Activated CD8-positive, alpha-beta memory T cell treated with anti-CD3 and anti-CD28 coated beads for 24 hours (primary cell): Measurements from ENCODE around the gene LTN1.
"Not testable (repeated sequence)": the region's sequence is repeated elsewhere in the genome, so short reads cannot be mapped to it uniquely, and the experiment has no call there.

Experiments
- DNase-seq: peaks from one replicate; pipeline ENCODE4 v3.0.0-alpha.2; 2020

Gene LTN1

DNA sequence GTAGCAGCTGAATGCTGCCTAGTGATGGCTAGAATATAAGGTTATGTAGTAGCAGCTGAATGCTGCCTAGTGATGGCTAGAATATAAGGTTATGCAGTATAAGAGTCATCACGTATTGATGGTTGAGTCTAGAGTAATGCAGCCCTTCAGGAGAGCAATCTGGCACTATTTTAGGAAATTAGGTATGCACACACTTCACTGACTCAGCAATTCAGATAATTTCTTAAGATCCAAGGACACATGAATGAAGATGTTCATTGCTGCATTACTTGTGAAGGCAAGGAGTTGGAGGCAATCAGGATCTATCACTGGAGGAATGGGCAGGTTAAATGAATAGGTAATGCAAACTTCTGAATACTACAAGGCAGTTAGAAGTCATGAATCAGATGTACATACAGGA lies 13.6 kb downstream of the LTN1 start:
- DNase-seq = no peak

DNA sequence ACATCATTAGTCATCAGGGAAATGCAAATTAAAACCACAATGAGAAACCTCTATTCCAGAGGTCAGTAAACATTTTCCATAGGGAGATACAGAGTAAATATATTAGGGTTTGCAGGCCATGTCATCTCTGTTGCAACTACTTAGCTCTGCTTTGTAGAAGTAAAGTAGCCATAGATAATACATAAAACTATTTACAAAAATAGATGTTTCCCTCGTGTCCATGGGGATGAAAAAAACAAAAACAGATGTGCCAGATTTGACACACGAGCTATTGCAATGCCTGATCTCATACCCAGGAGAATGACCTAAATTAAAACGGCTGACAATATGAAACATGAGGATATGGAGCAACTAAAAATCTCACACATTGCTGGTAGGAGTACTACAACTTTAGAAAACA lies 17.3 kb downstream of the LTN1 start:
- no peak for DNase-seq

DNA sequence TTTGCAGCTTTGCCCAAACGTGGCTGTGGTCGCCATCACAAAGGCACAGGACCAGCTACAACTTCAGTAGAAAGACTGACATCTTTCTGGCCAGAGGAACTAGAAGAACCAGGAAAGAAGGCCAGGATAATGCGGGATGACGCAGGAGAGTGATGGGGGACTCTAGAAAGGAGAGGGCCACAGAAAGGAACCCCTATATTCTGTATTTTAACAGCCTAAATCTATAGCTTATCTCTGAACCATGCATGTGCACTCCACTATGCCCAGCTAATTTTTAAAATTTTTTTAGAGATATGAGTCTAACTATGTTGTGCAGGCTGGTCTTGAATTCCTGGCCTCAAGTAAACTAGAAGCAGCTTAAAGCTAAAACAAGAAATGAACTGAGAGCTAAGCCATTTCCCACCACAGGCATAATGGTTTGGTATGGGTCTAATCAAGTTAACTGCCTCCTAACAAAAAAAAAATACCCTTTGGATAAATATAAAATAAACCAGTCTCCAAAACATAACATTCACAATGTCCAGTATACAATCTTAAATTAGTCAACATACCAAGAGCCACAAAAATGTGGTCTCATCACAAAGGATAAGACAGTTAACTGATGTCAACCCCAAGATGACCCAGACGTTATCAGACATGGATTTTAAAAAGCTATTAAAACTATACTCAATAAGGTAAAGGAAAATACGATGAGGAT lies 18.0 kb downstream of the LTN1 start:
- DNase-seq = no peak

DNA sequence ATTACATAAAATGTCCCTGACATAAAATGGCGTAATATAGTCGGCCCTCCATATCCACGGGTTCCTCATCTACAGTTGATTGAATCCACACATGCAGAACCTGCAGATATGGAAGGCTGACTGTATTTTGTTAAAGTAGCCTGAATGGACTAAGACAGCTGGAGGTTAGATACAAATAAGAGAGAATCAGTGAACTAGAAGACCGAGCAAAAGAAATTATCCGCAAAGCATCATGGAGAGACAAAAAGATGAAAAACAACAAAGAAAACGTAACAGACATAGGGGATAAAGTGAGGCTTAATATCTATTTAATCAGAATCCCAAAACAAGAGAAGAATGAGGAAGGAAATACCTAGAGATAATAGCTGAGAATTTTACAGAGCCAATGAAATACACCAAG lies 20.3 kb downstream of the LTN1 start:
- no peak for DNase-seq

DNA sequence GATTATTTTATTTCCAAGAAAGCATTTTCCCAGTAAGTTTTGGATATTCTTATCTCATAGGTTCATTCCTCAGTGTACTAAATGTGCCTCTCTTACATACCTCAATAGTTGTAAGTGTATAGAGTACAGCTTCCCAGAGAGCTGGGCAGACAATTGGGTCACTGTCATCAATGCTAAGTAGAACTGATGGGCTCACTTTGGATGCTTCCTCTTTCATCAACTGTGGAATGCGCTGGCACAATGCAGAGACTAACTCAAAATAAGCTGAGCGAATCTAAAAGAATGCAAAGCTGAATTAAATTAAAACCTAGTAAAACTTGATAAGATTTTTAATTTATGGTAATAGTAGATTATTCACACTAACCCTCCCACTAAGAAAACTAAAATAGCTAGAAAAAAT lies 21.5 kb downstream of the LTN1 start:
- DNase-seq = no peak

DNA sequence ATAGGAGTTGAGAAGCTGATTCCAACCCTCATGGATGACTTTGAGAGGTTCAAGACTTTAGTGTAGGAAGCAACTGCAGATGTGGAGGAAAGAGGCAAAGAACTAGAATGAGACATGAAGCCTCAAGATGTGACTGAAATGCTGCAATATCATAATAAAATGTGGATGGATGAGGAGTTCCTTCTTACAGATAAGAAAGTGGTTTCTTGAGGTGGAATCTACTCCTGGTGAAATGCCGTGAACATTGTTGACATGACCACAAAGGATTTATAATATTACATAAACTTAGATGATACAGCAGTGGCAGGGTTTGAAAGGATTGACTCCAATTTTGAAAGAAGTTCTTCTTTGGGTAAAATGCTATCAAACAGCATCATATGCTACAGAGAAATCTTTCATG lies 28.8 kb downstream of the LTN1 start:
- no peak for DNase-seq

DNA sequence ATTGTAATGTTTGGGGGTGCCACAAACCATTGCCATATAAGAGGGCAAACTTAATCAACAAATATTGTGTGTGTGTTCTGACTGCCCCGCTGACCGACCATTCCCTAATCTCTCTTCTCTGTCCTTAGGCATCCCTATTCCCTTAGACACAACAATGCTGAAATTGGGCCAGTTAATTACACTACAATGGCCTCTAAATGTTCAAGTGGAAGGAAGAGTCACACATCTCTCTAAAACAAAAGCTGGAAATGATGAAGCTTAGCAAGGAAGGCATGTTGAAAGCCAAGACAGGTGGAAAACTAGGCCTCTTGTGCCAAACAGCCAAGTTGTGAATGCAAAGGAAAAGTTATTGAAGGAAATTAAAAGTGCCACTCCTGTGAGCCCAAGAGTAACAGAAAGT lies 30.2 kb downstream of the LTN1 start:
- DNase-seq = no peak

DNA sequence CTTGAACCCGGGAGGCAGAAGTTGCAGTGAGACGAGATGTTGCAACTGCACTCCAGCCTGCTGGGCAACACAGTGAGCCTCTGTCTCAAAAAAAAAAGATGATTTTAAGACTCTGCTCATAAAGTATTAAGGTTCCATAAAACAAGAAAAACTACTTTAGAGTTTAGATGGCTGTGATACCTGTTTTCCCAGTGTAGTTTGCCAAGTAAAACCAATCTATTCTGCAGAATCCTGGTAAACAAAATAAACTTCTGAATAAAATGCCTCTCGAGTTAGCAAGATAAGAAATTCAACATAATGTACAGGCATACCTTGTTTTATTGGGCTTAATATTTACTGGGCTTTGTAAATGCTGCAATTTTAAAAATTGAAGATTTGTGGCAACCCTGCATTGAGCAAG lies 30.8 kb downstream of the LTN1 start:
- no peak for DNase-seq

DNA sequence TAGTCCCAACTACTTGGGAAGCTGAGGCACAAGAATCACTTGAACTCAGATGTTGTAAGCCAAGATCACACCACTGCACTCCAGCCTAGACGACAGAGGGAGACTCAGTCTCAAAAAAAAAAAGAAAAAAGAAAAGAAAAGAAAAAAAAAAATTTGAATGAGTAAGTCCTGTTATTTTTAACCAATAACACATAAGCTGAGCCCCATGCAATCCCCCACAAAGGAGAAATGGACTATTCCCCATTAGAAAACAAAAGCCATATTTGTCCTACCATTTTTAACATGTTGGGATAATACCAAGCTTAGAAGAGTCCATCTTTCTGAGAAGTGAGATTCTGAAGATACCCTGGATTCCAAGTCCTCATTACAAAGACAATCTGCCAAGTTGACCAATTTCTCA lies 32.4 kb downstream of the LTN1 start:
- DNase-seq = no peak

DNA sequence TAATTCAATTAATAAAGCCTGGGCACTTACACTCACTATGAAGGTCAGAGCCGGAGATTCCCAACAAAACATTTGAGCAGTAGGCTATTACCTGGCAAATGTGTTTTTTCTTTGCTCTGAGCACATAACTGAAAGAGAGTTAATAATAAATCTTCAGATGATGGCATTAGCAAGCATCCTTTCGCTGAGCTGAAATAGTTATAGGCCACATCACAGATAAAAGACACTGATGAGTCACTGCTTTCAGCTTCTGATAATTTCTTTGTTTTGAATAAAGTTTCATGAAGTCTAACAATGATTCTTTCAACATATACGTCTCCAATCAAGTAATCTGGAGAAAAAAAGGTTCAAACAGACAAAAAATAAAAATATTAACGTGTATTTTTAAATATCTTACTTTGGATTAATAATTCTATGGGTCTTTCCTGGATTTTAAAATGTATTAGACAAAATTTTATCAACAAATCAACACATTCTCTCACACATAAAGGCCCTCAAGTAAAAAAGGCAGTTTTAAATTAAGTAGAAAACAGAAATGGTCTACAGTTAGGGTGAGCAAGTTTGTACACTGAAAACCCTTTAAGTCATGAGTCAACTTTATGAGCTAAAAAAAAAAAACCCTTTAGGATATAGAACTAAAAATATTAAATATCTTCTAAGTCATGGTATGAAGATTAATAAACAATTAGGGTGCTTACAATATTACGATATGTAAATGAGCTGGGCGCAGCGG lies 33.1 kb downstream of the LTN1 start:
- DNase-seq = no peak

DNA sequence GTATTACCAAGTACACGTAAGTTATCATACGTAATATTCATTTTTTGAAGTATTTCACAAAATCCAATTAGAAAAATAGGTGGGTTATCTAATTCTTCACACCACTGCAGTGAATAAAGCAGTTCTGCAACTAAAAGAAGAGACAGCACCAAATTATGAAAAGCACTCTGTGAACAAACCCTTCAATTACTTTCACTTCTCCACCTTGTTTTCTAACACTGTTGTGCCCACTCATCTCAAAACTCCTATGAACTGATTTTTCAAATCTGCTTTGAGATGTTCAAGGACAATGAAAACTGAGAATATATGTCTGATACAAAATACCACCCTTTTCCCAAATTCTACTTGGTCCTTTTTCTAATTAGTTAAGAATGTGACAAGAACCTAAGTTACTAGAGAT lies 39.4 kb downstream of the LTN1 start:
- DNase-seq = no peak

DNA sequence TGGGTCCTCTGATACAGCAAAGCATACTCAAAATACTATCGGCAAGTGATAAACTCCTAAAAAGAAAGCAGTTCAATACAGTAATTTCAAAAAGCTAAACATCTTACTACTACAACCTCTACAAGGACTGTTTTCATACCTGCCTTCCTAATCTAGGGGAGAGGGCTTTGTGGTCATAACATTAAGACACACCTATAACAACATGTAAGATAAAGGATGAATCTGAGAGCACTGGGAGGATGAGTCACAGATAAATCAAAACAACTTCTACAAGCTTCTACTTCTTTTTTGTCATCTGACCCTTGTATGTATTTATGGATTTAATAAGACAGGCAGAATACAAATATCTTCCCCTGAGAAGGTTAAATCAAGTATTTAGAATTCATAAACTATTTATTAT lies 40.0 kb downstream of the LTN1 start:
- DNase-seq = no peak

DNA sequence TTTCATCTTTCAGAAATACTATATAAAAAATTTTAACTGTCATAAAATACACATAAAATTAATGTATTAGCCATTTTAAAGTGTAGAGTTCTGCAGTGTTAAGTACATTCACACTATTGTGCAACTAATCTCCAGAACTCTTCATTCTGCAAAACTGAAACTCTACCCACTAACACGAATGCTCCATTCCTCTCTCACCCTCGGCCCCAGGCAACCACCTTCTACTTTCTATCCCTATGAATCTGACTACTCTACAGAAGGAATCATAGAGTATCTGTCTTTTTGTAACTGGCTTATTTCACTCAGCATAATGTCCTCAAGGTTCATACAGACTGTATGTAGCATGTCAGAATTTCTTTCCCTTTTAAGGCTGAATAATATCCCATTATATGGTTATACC lies 43.4 kb downstream of the LTN1 start:
- DNase-seq = no peak

DNA sequence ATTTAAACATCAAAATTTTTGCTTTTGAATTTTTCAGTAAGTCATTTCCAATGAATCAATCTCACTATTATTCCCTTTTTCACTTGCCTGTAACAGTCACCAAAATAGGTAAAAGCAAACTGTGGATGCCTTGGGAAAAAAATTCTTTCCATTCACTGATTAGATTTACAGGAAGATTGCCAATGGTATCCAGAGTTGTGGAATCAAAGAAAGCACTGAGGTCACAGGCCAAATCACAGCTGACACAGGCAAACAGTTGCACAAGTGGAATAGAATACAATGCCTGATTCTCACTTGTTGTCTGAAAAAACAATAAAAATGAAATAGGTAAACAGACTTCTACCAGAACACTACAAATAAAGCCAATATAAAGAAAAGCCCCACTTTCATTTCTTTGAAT lies 48.4 kb downstream of the LTN1 start:
- DNase-seq = no peak

DNA sequence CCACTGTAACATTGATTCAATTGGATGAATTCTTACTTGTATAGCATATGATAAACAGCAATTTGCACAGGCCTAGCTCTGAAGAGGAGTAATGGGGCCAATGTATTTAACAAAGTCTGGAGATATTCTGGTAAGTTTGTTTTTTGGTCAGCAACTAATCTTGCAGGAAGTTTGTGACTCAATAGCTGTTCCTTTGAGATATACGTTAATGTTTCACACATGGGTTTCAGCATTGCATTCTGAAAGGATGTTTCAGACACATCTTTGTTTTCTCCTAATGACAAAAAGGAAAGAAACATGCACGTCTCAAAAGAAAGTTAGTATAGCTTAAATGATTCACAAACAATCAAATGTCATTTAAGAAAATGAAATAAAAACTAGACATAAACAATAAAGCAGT lies 49.0 kb downstream of the LTN1 start:
- DNase-seq = no peak

DNA sequence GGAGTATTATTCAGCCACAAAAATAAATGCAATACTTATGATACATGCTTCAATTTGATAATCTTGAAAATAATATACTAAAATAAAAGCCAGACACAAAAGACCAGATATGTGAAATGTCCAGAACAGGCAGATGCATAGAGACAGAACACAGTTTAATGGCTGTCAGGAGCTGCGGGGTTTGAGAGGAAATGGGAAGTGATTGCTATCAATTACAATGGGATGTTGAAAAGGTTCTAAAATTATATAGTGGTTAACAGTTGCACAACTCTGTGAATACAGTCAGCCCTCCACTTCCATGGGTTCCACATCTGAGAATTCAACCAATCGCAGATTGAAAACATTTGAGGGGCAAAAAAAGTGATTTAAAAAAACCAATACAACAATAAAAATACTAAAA lies 54.0 kb downstream of the LTN1 start:
- no peak for DNase-seq

DNA sequence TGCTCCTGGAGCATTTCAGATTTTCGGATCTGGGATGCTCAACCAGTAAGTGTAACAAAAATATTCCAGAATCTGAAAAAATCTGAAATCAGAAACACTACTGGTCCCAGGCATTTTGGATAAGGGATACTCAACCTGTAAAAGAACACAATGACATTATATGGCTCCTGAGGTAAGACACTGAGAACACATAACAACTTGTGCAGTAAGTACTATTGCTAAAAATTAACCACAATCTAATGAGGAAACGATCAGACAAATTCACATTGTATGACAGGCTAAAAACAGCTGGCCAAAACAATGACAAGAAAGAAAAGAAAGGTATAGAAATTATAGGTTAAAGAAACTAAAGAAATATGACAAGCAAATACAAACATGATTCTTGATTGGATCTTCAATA lies 54.9 kb downstream of the LTN1 start:
- DNase-seq = no peak

DNA sequence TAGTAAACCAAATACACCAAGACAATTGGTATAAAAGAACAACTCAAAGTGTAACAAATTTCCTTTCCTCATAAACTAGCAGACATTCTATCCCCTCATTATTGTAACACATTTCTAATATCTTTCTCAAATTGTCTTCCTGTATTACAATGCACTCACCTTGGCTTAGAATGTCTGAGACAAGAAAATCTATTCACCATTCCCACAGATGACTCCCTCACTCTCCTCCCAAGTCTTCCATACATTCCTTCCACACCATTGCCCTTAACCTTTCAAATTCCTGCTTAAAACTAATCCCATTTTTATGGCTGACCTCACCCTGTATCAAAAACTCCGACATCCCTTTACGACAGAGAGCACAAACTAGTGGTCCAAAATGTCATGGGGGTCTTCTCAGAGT lies 56.0 kb downstream of the LTN1 start:
- no peak for DNase-seq

DNA sequence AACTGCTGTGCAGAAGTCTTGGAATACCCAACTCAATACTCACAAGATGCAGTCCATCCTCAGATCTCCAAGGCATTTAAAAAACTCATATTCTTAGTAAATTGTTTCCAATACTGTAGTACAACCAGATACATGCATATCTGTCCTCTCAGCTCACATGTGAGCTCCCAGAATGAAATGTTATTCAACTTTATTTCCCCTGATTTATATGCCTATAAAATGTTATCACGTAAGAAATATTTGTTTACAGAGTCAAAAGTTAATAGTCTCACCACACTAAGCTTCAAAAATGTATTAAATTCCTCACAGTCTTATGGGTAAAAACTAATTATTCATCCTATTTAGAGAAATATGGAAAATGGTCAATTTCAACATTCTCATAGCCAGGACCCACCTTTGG lies 56.6 kb downstream of the LTN1 start:
- DNase-seq = no peak

DNA sequence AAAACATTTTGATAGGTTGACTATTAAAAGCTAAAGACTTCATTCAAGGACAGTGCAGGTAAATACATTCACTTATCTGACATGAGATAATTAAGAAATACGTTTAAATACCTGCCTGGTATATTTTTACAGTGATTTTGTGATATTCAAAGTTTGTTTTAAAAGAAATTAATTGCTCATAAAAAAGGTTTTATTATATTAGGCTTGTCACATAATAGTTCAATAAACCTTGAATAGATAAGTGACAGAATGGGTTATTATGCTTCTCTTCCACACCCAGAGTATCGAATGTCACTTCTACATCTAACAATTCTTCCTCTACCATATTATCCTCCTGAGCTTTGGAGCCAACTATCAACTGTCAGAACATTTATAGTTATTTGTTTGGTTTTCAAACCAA lies 60.0 kb downstream of the LTN1 start:
- no peak for DNase-seq

DNA sequence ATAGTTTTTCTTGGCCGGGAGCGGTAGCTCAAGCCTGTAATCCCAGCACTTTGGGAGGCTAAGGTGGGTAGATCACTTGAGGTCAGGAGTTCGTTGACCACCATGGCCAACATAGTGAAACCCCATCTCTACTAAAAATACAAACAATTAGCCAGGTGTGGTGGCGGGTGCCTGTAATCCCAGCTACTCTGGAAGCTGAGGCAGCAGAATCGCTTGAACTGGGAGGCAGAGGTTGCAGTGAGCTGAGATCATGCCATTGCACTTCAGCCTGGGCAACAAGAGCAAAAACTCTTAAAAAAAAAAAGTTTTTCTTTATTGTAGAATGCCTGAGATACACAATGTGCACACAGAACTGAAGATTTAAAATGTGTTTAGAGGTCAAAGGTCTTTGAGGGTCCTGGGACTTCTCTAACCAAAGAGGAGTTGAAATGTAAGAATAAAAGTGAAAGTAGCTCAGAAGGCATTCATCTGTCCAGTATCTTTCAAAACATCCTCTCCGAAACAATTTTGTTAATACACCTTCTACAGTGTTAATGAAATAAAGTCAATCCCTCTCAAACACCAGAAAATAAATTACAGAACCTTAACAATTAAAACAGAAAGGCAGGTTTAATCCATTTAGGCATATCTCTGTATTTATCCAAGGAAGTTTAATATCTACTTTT lies 60.8 kb downstream of the LTN1 start:
- not testable (repeated sequence) for DNase-seq

DNA sequence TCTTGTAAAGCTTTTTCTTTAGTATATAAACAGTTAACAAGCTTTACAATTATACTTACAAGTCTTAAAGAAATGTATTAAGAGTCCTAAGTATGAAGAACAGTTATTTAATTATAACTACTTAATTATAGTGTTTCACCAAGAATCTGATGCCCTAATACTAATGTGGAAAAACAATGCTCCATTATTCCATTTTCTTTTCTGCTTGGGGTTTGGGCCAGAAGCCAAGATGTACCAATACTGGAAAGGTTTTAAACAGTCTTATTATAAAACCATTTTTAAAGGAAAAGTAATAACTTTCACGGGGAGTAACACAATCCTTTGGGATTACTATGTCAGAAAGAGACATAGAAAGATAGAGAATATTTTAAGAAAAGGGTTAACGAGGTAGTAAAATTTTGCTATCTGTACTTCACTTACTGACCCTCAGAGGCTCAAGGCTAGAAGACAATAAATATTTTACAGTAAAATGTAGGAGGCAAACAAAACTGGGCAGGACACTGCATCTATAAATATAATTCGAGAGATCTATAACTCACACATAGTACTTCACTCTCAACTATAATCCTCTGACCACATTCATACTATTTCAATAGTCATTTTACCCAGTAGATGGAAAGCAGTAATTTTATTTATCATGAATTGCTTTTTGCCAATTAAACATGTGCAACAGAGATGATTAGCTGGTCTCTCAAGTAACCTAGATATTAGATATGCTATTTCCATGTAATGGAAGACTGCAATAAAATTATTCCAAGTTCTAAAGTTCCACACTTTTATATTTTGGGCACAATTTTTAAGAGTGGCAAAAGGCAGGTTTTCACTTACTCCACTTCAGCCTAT lies 63.9 kb downstream of the LTN1 start:
- DNase-seq = no peak

DNA sequence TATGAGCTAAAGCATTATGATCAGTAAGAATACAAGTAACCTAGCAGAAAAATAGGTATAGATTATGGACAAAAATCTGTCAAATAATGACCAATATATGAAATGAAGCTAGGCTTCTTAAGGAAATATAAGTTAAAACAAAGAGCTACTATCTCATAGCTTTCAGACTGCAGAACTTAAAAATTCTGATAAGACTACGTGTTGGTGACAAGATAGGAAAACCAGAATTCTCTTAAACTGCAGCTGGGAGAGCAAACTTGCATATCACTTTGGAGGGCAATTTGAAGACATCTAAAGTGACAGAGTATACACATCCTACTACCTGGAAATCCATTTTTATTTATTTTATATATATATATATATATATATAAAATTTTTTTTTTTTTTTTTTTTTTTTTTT lies 65.5 kb downstream of the LTN1 start:
- DNase-seq = no peak
